GM19455 (cell line): ENCODE data around the gene EGFLAM.
"Not testable (repeated sequence)": the region's sequence is repeated elsewhere in the genome, so short reads cannot be mapped to it uniquely, and the experiment has no call there.

Source experiments
- ATAC-seq: cut with Tn5 transposase; IDR thresholded peaks from one replicate; pipeline ENCODE4 v1.9.1; 2021; ENCODE audit not compliant: unreplicated experiment

Gene EGFLAM

GRCh38 chr5:38323645-38324295 is 65.4 kb downstream of the EGFLAM start:
- ATAC-seq = no peak

- ATAC-seq = no peak
Observed at GRCh38 chr5:38329132-38329715, 70.9 kb downstream of the EGFLAM start.

DNA sequence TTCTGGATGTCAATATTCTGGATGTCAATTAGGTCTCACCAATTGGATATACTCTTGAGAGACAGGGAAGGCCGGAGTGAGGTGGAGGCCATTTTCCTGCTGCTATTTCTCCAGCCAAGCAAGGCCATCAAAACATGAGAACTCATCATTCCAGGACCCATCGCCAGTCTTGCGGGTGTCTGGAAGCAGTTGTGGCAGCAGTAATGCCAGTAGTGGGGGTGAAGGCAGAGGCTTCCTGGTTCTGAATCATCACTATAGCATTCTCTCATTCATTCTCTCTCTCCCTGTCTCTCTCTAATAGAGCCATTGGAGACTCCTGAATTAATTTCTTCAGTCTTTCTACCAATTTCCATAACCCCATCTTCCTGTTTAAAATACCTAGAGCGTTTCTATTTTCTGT is 71.8 kb downstream of the EGFLAM start:
- no peak for ATAC-seq

DNA sequence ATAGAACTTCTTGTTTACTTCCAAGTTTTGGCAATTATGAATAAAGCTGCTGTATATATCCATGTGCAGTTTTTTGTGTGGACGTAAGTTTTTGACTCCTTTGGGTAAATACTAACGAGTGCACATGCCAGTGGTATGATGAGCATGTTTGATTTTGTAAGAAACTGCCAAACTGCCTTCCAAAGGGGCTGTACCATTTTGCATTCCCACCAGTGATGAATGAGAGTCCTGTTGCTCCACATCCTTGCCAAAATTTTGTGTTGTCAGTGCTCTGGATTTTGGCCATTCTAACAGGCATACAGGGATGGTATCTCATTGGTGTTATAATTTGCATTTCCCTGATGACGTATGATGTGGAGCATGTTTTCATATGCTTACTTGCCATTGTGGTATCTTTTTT is 73.5 kb downstream of the EGFLAM start:
- ATAC-seq = no peak

DNA sequence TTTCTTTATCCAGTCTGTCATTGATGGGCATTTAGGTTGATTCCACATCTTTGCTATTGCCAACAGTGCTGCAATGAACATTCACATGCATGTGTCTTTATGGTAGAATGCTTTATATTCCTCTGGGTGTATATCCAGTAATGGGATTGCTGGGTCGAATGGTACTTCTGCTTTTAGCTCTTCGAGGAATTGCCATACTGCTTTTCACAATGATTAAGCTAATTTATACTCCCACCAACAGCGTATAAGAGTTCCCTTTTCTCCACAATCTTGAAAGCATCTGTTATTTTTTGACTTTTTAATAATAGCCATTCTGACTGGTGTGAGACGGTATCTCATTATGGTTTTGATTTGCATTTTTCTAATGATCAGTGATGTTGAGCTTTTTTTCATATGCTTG is 74.8 kb downstream of the EGFLAM start:
- not testable (repeated sequence) for ATAC-seq

DNA sequence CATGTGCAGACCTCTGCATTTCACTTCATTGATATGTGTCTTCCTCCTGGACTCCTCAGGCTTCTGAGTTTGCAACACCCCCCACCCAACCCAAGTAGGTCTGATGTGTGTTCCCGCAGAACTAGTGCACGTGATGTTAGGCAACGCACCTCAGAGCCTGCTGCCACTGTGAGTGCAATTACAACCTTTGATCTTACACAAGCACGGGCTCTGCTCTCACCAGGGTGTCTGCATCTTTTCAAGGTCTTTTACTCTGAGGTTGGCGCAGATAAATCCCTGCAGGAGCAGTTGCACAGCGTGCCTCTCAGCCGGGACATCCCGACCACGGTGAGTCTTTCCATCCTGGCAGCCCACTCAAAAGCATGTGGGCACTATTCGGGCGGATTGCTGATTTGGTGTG is 80.1 kb downstream of the EGFLAM start:
- ATAC-seq = no peak

GRCh38 chr5:38339446-38339845 is 81.1 kb downstream of the EGFLAM start:
- ATAC-seq = no peak

DNA sequence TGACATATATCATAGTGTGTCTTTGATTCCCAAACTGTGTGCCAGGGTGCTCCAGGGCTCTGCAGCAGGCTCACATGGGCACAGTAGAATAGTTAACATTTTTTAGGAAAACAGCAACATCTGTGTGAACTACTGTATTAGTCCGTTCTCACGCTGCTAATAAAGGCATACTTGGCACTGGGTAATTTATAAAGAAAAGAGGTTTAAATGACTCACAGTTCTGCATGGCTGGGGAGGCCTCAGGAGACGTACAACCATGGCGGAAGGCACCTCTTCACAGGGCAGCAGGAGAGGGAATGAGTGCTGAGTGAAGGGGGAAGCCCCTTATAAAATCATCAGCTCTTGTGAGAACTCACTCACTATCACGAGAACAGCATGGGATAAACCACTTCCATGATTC is 82.7 kb downstream of the EGFLAM start:
- ATAC-seq = no peak

DNA sequence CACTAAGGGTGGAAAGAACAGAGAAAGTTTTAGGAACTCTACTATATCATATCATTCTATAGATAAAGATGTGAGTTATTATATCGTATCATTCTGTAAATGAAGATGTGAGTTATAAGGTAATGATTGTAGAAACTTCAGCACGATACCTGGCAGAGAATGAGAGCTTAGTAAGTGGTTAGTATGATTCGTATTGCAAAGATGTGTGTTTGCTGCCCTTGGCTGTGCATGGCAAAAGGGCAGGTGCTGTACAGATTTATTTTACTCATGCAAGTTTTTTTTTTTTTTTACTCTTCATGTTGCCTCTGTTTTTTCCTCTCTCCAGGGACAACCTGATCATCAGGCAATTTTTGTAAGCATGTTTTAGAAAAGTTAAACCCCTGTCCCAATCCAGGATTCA is 83.3 kb downstream of the EGFLAM start:
- ATAC-seq = no peak

- ATAC-seq = no peak
Observed at GRCh38 chr5:38342261-38342660, 83.9 kb downstream of the EGFLAM start.

- no peak for ATAC-seq
Observed at GRCh38 chr5:38344891-38345290, 86.5 kb downstream of the EGFLAM start.

DNA sequence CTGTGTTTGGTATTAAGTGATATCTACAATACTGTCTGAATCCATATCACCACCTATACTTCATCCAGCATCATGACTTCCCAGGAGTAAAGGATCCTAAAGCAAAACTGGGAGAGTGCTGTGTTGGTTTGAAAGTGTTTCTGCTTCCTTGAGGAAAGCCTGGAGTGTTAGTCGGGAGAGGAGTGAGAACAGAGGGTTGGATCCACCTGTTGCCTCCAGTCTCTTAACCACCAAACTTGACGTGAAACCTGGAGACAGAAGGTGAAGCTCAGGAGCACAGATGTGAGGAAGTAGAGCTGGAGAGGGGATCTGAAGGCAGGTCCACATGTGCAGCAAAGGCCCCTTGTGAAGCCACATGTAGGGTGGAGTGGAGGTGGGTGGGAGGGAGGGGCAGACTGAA is 88.2 kb downstream of the EGFLAM start:
- no peak for ATAC-seq

- ATAC-seq = no peak
Observed at GRCh38 chr5:38347040-38347763, 88.8 kb downstream of the EGFLAM start.

GRCh38 chr5:38347896-38348295 is 89.5 kb downstream of the EGFLAM start:
- ATAC-seq = no peak

- no peak for ATAC-seq
Observed at GRCh38 chr5:38360323-38361061, 102.1 kb downstream of the EGFLAM start.

DNA sequence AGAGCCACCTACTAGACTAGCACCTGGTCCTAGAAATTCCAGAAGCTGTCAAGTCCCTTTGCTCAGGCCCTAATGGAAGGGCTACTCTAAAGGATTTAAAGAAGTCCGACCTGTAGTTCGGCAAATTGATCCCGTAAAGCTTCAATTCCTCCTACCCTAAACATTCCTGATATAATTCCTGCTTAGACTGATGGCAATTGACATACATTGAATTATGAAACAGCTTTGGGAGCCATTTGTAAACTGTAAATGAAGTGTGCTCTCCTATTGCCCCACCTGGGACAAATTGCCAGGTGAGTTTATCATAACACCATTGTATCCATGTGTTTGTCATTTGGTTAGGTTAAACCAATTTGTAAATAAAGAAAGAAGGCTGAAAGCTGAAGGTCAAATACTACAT is 104.4 kb downstream of the EGFLAM start:
- ATAC-seq = no peak

- ATAC-seq = no peak
Observed at GRCh38 chr5:38364825-38365224, 106.5 kb downstream of the EGFLAM start.

DNA sequence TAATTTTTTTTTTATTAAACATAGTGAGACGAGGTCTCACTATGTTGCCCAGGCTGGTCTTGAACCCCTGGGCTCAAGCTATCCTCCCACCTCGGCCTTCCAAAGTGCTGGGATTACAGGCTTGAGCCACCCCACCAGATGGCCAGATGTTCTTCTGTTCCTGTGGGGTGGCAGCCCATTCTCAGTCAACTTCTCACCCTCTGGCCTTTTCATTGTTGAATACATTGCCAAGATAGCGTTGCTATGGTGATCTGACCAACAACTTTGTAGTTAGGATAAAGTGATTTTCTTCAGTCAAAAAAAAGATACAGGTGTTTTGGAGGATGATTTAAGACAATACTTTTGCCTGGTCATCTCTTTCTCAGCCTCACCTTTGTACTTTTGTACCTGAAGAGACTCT is 109.1 kb downstream of the EGFLAM start:
- ATAC-seq = no peak

GRCh38 chr5:38367966-38368365 is 109.6 kb downstream of the EGFLAM start:
- no peak for ATAC-seq

DNA sequence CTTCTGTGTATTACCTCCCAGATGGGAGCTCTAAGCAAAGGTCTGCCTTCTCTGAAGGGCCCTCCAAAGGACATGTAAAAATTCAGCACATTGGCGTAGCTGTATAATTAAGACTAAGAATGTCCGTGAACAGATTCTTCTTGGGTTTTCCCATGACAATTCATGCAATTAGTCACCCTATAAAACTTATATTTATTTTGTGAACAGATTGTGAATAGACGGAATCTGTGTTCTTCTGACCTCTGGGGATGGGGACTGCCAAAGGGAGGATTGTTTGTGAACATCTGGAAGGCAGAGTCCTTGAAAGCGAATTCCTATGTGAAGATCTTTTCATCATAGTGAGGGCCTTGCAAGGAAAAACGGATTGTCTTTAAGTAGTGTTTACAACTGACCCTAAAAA is 111.3 kb downstream of the EGFLAM start:
- ATAC-seq = no peak

DNA sequence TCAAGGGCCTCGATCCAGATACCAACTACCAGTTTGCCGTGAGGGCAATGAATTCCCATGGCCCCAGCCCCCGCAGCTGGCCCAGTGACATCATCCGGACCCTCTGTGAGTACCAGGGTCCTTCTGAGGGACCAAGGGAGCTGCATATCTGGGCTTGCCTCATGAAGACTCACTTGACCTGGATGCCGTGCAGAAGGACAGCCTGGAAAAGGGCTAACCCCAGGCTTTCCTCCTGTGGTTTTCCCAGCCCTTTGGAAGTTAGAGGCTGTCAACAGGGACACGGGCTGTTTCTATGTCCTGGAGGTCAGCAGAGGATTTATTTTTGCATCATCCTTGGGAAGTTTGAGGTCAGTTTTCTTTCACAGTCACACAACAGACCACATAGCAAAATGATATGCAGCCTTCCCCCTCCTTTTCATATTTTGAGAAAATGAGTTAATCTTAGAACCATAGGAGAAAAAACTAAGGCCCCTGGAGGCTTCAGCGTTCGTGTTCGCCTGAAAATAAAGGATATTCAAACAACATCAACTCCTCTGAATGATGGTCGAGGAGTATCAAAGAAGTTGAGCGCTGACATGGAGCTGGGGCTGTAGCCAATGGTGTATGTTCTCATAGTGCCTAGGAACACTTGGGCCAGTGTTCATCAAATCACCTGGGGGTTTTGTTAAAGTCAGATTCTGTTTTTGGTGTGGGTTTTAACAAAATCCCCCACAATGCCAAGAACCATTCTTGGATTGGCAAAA is 112.2 kb downstream of the EGFLAM start:
- no peak for ATAC-seq
